Neural crest cell (in vitro differentiated cells): ENCODE data around the gene C9orf85. TPM values are rescaled to one million over a fixed set of nuclear protein-coding genes. Genes with fewer than 3 reads are reported as not detected.

ENCODE experiments used
- DNase-seq: peaks from one replicate; pipeline ENCODE4 v3.0.0; 2021; ENCODE audit warnings: low read depth, mixed read lengths, low spot score
- H3K27ac Mint-ChIP-seq: one replicate; pipeline ENCODE4 v1.8.0; 2021; ENCODE audit warnings: mild to moderate bottlenecking, mixed read lengths; ENCODE audit not compliant: unreplicated experiment
- H3K27me3 Mint-ChIP-seq: 2 replicates; pipeline ENCODE4 v1.8.0; 2021; ENCODE audit warnings: low read depth, mild to moderate bottlenecking, mixed read lengths
- H3K36me3 Mint-ChIP-seq: 2 replicates; pipeline ENCODE4 v1.8.0; 2021; ENCODE audit warnings: low read depth, mild to moderate bottlenecking, mixed read lengths
- H3K4me1 Mint-ChIP-seq: 2 replicates; pipeline ENCODE4 v1.8.0; 2021; ENCODE audit warnings: mixed read lengths
- H3K4me3 Mint-ChIP-seq: one replicate; pipeline ENCODE4 v1.8.0; 2021; ENCODE audit warnings: mild to moderate bottlenecking, mixed read lengths
- H3K9me3 Mint-ChIP-seq: 2 replicates; pipeline ENCODE4 v1.8.0; 2021; ENCODE audit warnings: mixed read lengths
- CTCF ChIP-seq: fragments of 200-600 bp; sonication (generic); conservative IDR thresholded peaks from 2 replicates; pipeline ENCODE4 v1.5.0; 2021; ENCODE audit warnings: antibody characterized with exemption, mild to moderate bottlenecking
- total RNA-seq: library from RNA; stranded (reverse); gene quantifications from 2 replicates; pipeline ENCODE4 v1.2.1, GENCODE V29; 2021

C9orf85 gene
- total RNA-seq, 1 donor from 2014 or later = 13.4 TPM

GRCh38 chr9:71878327-71879274 lies 32.8 kb upstream of the C9orf85 start:
- Mint-ChIP-seq H3K36me3 (peaks cover 52% of the 10 kb centered on the region), H3K9me3 (peaks cover 19% of the 10 kb centered on the region), H3K4me1 (no peaks in the 10 kb centered on the region), H3K27ac (no peak overlapping the region), H3K27me3 (no peaks in the 10 kb centered on the region), H3K4me3 (no peak overlapping the region)
- DNase-seq = no peak
- no peak for TF ChIP-seq CTCF

DNA sequence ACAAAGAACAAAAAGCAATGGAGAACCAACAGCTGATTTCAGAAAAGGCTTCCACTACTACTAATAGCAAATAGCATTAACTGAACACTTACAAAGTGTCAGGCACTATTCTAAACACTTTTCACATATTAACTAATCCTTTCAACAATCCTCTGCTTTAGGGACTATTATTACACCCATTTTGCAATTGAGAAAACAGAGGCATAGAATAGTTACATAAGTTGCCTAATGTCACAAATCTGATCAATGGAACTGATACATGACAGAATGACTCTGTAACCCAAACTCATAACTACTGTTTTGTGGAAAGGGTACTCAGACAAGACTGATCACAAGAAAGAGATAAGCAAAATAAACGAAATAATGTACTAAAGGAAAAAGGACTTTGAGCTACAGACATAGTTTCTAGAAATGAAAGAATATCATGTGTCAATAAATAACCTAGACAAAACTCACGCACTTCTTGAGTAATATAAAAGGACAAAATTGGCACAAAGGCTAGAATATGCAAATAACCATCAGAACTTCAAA lies 31.7 kb upstream of the C9orf85 start:
- Mint-ChIP-seq H3K27me3 (no peaks in the 10 kb centered on the region), H3K4me3 (no peak overlapping the region), H3K36me3 (peaks cover 58% of the 10 kb centered on the region), H3K9me3 (peaks cover 27% of the 10 kb centered on the region), H3K27ac (no peak overlapping the region), H3K4me1 (no peaks in the 10 kb centered on the region)
- no peak for DNase-seq
- no peak for TF ChIP-seq CTCF

DNA sequence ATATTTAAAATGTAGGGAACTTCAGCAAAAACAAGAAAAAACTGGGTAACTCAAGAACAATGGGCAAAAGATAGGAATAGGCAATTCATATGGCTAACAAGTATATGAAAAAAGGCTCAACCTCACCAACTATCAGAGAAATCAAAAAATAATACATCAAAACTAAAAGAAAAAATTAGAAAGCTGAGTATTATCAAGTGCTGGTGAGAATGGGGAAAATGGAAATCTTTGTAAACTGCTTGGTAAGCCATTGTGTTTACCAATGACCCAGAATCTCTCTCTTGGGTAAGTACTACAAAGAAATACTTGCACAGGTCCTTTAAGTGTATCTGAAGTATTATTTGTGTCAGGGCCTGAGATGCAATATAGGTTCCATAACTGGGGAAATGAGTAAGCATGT lies 27.4 kb upstream of the C9orf85 start:
- peaks cover 52% of the 10 kb centered on the region for H3K36me3 Mint-ChIP-seq
- H3K4me3 Mint-ChIP-seq = no peak overlapping the region
- no peaks in the 10 kb centered on the region for H3K27me3 Mint-ChIP-seq
- no peak for DNase-seq
- no peak for TF ChIP-seq CTCF
- H3K4me1 Mint-ChIP-seq = peaks cover 4% of the 10 kb centered on the region
- peaks cover 23% of the 10 kb centered on the region for H3K9me3 Mint-ChIP-seq
- no peak overlapping the region for H3K27ac Mint-ChIP-seq

DNA sequence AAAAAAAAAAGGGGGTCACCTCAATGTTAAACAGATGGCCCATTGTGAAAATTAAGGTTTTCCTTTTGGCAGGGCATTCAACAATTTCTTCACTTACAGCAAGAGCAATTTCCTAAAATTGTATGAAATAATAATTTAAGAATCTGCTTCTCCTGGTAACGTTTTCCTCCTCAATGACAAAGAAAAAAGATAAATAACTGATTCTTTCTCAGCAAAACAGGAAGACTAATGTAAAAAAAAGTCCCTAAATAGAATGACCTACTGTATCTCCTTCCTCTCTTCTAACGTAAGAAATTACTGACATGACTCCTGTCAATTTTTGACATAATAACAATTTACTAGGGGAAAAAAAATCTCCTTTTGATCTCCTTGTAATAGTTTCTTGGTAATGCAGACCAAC lies 26.0 kb upstream of the C9orf85 start:
- no peak overlapping the region for H3K27ac Mint-ChIP-seq
- H3K9me3 Mint-ChIP-seq = peaks cover 18% of the 10 kb centered on the region
- H3K4me3 Mint-ChIP-seq = no peak overlapping the region
- peaks cover 45% of the 10 kb centered on the region for H3K36me3 Mint-ChIP-seq
- TF ChIP-seq CTCF = no peak
- H3K4me1 Mint-ChIP-seq = peaks cover 4% of the 10 kb centered on the region
- no peak for DNase-seq
- H3K27me3 Mint-ChIP-seq = no peaks in the 10 kb centered on the region

DNA sequence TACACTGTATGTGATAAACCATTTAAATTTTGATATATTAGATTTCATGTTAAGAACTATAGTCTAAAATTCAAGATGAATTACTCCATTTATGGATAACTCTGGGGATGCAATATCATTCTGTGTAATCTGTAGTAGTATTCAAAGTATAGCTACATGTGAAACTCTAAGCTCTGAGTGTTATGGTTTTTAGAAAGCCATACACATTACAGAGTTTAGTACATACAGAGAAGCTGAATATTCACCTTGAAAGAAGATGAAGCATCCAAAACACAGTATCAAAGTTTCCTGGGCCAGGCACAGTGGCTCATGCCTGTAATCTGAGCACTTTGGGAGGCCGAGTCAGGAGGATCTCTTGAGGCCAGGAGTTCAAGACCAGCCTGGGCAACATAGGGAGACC lies 25.4 kb upstream of the C9orf85 start:
- peaks cover 16% of the 10 kb centered on the region for H3K9me3 Mint-ChIP-seq
- no peak for TF ChIP-seq CTCF
- H3K27ac Mint-ChIP-seq = no peak overlapping the region
- no peak for DNase-seq
- H3K36me3 Mint-ChIP-seq = peaks cover 42% of the 10 kb centered on the region
- H3K27me3 Mint-ChIP-seq = no peaks in the 10 kb centered on the region
- H3K4me1 Mint-ChIP-seq = peaks cover 5% of the 10 kb centered on the region
- H3K4me3 Mint-ChIP-seq = no peak overlapping the region
